GM18870 (cell line): Measurements from ENCODE around the gene ARHGEF12.

ENCODE experiments used
- ATAC-seq: cut with Tn5 transposase; IDR thresholded peaks from one replicate; pipeline ENCODE4 v1.9.1; 2021; ENCODE audit warnings: moderate library complexity; ENCODE audit not compliant: unreplicated experiment

The ARHGEF12 gene

DNA sequence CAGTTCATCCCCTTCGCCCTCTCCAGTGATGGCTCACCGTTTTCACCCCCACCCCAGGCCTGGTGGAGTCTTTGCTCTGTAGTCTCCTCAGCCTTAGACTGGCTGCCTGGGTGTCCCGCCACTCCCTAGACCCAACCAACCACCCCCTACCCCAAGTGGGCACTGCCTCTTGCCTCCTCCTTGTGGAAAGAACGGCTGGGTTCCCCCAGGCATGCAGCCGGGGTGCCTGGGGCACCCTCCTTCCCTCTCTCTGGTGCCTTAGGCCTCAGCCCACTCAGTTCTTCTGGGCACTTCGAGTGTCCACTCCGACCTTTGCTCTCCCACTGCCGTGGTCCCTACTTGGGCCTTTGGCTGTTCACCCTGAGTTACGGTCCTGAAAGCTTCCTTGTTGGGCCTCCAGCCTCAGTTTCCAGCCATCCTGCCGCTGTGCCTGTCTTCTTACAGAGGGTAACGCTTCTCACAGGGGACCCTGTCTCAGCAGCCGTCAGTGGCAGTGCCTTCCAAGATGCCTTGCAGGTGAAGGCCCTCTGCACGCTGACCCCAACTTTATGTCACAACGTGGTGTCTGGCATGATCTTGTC, 178.4 kb downstream of the ARHGEF12 start:
- ATAC-seq: no peak

DNA sequence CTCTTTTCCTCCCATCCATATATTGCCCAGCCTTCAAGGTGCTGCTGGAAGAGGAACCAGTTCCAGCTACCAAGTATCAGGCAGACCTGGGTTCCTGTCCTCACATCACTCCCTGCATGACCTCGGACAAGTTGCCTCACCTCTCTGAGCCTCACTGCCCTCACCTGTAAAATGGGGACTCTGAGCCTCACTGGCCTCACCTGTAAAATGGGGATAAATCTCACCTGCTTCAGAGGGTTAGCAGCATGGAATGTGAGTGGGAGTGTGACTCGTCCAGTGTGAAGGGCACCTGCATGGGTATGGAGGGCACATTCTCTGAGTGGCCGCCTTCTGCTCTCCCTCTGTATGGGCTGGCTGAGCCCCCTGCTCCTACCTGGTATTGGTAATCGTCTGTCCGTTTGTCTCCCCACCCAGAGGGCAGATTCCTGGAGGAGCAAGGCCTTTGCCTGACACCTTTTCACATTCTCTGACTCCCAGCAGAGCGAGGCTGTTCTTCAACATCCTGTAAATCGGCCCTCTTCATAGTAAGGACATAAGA, 179.0 kb downstream of the ARHGEF12 start:
- no peak for ATAC-seq

DNA sequence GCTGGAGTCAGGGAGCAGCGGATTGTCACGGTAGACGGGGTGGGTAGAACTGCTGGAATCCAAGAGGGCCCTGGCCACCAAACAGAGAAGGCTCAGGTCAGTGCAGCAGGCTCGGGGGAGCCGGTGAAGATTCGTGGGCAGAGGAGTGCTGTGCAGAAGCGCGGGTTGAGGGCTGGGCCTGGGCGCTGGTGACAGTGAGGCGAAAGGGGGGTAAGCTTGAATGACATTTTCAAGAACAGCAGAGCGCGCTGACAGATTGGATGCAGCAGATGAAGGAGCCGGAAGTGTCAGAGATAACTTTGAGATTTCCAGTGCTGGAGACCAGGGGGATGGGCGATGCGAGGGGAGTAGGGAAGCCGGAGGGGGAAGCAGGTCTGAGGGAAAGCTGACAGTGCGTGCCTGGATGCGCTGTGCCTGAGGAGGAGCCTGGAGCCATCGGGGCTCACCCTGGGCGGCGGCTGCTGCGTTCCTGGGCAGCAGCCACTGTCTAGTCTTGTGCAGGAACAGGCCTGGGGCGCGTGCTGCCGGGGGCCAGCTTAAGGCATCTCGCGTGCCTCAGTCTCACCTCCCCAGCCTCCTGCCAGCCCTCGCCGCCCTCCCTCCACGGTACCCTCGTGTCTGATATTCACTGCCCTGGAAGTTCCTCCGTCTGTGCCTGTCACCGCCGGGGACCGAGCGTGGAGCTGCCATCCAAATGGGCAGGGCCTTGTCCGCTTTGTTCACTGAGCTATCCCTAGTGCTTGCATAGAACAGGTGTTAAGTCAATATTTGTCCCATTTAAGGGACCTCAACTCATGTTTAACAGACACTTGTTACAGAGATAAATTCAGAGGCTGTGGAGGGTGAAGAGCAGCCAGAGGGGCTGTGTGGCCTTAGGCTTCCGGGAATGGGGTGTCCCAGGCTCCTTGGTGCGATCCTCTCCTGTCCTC, 180.5 kb downstream of the ARHGEF12 start:
- no peak for ATAC-seq

DNA sequence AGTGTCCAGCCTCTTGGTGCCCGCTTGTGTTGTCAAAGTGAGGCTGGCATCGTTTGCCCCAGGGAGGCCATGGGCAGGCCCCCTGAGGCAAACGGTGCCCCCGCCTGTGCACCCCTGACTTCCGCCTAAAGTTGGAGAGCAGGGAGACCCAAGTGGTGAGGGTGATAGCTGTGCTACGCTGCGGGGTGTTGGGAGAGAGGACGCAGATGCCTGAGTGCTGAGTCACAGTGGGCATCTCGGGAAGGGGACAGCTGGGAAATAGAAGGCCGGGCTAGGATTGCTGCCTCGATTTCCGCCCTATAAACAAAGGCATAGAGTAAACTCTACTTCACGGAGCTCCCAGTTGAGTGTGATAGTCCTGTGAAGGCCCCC, 181.2 kb downstream of the ARHGEF12 start:
- no peak for ATAC-seq

DNA sequence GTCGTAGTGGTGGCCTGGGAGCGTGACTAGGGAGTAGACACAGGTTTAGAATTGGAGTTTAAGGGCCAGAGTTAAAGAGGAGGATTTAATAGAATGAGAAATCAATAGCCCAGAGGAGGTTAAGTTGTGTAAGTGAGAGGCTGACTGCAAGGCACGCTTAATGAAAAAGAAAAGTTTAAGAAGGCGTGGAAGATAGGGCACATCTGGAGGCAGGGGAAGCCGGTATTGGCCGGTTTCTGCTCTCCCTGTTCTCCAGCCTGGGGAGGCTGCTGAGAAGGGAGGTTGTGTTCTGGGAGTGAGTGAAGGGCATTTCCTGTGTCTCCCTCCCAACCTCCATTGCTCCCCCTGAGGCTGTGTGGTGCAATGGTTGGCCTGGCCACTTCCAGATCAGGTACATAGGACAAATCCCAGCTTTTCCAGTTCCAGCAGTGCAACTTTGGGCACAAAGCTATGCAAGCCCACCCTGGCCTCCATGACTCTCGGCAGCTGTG, 181.6 kb downstream of the ARHGEF12 start:
- ATAC-seq: no peak

DNA sequence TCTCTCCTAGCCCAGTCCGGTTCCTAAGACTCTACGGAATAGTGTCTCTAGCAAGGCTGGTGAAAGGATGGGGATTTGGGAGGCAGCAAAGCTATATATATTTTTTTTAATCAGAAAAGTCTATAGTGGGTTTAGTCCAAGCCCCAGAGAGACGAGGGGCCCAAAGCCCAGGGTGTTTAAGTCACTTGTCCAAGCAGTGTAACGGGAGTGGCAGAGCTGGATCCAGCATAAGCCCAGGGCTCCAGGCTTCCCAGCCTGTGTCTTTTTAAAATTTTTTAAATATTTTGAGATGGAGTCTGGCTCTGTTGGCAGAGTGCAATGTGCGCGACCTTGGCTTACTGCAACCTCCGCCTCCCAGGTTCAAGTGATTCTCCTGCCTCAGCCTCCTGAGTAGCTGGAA, 182.1 kb downstream of the ARHGEF12 start:
- no peak for ATAC-seq

DNA sequence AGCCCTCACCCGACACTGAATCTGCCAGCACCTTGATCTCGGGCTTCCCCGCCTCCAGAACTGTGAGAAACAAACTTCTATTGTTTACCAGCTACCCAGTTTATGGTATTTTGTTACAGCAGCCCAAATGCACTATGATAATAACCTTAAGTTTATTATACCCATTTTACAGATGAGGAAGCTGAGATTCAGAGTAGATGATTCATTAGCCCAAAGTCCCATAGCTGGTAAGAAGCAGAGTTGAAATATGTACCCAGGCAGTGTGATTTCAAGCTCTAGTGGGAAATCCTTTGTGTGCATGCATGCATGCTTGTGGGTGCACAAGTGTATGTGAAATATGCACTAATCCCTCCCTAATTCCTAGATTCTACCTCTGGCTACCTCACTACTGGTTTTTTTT, 183.3 kb downstream of the ARHGEF12 start:
- no peak for ATAC-seq

DNA sequence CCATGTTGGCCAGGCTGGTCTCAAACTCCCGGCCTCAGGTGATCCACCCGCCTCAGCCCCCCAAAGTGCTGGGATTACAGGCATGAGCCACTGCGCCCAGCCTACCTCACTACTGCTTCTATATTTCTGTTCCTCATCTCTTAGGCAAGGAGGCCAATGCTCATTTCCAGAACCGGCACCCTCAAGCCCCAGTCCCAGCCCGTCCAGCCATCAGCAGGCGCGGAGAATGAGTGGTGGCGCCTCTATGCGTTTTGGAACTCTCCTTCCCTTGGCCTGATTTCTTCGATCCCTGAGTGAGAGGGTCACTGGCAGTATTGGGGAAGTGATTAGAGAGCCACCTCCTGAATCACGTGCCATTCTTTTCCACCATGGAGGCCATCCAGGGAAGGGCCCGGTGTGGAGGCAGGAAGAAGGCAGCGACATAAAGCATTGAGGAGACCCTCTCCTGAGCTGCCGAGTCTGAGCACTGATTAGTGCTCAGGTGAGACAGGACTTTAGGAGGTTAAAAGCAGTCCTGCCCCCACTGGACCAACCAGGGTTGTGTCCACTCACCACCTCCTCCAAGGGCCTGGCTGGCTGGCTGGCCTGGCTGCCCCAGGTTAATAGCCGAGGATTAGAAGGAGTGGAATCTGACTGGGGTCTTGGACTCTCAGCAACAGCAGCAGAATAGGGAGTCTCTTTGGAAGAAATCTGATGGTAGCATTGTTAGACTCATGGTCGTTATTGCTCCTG, 184.0 kb downstream of the ARHGEF12 start:
- no peak for ATAC-seq

DNA sequence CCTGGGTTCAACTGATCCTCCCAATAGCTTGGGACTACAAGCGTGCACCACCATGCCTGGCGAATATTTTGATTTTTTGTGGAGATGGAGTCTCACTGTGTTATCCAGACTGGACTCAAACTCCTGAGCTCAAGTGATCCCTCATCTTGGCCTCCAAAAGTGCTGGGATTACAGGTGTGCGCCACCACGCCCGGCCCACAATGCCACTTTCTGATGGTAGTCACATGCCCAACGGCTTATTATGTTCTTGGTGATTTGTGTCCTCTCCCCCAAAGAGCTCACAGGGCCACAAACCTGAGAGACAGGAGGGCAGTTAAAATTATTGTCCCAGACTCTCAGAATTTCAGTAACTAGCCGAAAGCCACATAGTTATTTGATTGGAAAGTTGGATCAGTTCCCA, 185.0 kb downstream of the ARHGEF12 start:
- no peak for ATAC-seq

DNA sequence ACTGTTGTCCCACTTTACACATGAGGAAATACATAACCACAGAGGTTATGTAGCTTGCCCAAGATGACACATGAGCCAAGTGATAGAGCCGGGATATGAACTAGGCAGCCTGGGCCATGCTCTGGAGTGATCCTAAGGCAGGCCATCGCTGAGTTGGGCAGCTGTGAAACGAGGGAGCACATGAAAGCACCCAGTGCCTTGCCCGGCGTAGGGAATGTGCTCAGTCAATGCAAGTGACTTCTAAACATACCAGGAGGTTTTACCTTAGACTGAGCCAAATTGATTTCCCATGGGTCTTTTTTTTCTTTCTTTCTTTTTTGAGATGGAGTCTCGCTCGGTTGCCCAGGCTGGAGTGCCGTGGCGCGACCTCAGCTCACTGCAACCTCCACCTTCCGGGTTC, 185.8 kb downstream of the ARHGEF12 start:
- ATAC-seq: no peak

DNA sequence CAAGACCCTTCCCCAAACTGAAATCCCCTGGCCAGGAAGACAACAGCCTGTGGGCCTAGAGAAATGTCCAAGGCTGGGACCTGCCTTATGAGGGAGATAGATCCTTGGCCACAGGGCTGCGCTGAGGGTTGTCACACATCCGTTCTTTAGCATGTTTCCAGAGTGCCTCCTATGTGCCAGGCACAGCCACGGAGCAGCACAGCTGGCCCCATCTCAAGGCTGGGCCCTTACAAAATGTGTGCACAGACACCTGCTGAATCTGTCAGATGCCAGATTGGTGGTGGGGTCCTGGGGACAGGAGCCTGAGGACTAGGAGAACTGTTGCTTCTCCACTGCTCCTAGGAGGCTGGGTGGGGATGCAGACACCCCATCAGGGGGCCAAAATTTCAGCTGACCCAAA, 186.5 kb downstream of the ARHGEF12 start:
- no peak for ATAC-seq

DNA sequence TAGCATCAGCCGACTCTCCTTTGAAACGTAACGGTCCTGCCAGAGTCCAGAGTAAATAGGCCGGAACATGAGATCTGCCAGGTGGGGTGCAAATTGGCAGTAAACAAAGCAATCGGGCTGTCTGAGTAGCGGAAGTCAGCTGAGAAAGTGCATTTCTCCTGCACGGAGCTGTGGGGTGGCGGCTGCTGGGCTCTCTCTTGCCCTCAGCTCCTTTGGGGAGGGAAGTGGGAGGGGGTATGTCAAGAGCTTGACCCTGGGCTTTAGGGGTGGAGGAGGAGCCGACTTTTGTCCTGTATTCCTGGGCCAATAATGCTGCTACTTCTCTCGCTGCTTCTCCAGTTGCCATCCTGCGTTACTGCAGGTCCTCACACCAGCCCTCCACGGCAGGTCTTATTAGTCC, 187.0 kb downstream of the ARHGEF12 start:
- ATAC-seq: no peak

DNA sequence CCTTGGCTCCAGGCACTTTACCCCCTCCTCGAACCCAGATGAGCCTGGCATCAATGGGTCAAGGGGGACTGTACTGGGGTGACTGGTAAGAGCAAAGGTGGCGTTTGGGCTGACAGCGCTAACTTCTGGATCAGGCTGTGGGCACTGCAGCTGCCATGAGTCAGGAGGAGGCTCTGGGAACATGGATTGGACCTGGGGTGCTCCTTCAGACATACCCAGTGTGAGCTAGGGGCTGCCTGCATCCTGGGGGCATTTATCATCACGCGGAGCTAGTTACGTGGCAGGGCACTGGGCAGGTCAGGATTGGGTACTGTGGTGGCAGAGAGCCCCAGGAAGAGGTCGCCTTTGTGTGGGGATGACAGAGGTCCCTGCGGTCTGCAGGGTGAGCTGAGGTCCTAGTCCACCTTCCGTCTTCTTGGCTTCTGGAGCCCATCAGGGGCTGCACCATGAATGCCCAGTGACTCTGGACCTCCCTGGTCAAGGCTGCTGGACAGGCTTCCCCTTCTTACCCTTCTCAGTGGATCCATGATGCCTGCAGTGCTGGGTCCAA, 188.4 kb downstream of the ARHGEF12 start:
- ATAC-seq: no peak

DNA sequence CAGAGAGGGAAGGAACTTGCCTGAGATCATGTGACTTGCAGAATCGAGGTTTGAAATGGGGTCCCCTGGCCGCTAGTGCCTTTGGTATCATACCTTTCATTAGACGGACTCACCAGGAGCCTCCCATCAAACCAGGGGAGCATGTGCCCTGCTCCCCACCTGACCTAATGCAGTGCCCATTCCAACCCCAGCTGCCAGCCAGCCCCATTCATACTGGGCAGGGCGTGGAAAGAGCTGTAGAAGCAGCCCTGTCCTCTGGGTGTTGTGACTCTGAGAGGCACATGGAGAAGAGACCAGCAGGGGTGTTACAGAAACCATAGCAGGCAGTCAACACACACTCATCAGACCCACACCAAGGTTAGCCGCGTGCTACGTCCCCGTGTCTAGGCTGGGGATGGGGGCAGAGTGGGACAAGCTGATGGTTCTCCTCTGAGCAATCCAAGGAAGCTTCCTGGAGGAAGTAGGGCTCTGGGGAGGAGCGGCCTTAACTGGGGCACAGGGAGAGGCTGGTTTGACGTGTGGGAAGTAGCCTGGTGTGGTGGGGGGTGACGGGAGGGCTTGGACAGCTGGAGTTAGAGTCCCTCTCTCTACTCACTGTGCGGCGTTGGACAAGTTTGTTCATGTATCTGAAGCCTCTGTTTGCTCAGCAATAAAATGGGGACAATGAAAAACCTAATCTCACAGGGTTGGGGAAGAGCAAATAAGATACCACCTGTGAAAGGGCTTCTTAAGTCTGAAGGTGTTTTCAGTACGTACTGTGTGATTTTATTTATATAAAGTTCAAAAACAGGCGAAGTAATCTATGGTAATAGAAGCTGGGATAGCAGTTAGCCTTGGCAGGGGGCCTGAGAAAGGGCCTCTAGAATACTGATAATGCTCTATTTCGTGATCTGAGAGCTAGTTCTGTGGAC, 189.3 kb downstream of the ARHGEF12 start:
- ATAC-seq: no peak

DNA sequence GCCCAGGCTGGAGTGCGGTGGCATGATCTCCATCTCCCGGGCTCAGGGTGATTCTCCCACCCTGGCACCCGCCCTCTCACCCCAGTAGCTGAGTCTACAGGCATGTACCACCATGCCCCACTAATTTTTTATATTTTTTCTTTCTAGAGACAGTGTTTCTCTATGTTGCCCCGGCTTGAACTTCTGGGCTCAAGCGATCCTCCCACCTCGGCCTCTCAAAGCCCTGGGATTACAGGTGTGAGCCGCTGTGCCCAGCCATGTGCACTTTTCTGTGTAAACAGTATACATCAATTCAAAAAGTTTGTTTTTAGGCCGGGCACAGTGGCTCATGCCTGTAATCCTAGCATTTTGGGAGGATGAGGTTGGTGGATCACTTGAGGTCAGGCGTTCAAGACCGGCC, 190.0 kb downstream of the ARHGEF12 start:
- no peak for ATAC-seq

DNA sequence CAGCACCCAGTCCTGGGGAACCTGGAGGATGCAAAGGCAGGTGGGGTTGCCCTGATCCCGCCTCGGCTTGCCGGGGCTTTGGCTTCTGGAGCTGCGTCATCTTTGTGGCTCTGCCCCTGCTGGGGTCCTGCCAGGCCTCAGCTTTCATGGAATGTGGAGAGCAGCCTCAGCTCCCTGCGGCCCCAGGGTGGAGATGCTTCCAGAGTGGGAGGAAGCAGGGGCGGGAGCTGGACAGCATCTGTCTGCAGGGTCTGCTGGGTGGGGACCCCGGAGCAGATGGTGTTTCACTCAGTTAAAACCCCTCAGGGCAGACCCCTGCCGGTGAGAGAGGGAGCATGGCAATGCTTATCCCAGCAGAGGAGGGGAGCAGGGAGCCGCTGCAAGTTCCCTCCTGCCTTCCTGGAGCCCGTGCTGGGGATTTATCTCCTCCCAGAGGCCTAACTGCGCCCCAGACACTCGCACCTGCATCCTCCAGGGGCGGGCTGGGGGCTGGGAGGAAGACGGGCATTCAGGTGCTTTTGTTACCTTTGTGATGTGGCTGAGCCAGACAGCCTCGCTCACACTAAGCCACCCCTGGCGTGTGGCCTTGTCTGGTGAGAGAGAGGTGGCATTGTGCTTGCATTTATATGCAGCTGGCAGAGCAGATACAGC, 191.0 kb downstream of the ARHGEF12 start:
- no peak for ATAC-seq

DNA sequence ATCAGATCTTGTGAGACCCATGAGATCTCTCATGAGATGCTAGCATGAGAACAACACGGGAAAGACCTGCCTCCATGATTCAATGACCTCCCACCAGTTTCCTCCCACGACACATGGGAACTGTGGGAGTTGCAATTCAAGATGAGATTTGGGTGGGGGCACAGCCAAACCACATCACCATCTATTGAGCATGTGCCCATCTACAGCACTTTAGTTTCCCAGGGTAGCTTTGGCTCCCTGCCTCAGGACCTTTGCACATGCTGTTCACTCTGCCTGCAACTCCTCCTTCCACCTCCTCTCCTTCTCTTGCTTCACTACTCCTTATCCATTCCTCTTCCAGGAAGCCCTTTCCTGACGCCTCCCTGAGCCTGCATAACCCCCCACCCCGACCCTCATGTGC, 192.5 kb downstream of the ARHGEF12 start:
- no peak for ATAC-seq

DNA sequence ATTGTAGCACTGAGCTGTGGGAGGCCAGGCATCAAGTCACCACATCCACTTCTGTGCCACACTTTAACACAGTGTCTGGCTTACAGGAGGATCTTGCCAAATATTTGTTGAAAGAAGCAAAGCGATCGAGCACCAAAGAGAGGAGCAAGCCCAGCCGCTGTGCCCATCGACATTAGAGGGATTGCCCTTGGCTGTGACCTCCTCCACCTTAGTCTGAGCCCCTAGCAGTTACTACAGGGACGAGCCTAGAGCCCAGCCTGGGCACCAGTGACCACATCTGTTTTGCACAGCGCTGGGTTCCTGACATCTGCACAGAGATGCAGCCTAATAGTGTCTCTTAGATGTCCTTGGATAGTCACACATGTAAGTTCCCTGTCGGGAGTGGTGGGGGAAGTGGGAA, 193.0 kb downstream of the ARHGEF12 start:
- no peak for ATAC-seq

DNA sequence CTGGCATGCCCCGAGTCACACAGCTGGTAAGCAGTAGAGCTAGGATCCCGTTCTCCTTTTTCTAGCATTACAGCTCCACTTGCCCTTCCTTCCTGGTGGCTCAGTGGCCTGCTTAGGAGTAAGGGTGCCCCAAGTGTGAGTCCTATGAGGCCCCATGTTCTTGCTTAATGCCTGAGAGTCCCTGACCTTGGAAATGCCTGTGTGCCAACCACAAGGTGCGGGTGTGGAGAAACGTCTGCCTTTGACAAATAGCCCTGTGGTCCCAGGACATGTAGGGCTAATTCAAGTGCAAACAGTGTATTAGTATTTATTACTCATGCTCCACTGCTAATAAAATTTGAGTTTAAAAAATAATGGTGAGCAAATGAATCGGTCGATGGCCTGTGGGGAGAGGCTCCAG, 193.7 kb downstream of the ARHGEF12 start:
- ATAC-seq: no peak
